Activated naive CD8-positive, alpha-beta T cell treated with anti-CD3 and anti-CD28 coated beads, Interleukin-2, amount 50 U/mL, for 24 hours (primary cell): ENCODE data around the gene TEK.

Source experiments
- ATAC-seq: fragments of 150-1000 bp; cut with Tn5 transposase; one replicate; pipeline ENCODE4 v1.10.0; 2021
- DNase-seq: peaks from one replicate; pipeline ENCODE4 v3.0.0; 2021
- H3K27ac Mint-ChIP-seq: one replicate; pipeline ENCODE4 v1.8.0; 2021; ENCODE audit warnings: mild to moderate bottlenecking, mixed read lengths
- H3K27me3 Mint-ChIP-seq: one replicate; pipeline ENCODE4 v1.8.0; 2021; ENCODE audit warnings: mixed read lengths
- H3K36me3 Mint-ChIP-seq: one replicate; pipeline ENCODE4 v1.8.0; 2021; ENCODE audit warnings: low read depth, mixed read lengths
- H3K4me1 Mint-ChIP-seq: one replicate; pipeline ENCODE4 v1.8.0; 2021; ENCODE audit warnings: mixed read lengths
- H3K4me3 Mint-ChIP-seq: one replicate; pipeline ENCODE4 v1.8.0; 2021; ENCODE audit warnings: mild to moderate bottlenecking, moderate library complexity, mixed read lengths
- H3K9me3 Mint-ChIP-seq: one replicate; pipeline ENCODE4 v1.8.0; 2021; ENCODE audit warnings: mixed read lengths

Gene TEK

DNA sequence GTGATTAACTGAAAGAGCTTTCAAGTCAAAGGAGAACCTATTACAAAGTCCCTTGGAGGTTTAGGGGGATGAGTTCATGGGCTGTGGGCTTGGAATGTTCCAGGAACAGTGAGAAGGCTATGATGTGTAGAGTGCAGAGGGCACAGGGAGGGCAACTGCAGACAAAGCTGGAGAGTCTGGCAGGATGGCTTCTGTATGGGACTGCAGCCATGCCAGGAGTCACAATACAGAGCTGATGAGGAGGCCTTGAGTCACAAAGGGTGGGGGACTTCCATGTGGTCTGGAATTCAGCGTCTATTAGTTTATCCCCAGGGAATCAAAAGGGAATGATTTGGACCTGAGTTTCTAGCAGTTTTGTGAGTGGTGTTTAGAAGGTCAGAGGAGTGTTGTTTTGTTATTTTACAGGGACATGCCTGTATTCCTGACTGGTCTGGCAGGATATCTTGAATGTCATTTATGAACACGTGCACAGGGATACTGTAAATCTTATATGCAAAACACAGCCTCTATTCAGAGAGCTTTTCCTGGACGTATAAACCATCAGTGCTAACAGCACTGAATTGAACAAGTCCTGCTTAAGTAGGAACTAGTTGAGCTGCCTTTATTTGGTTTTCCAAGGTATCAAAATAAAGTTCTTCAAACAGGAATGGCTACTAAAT is 14.3 kb upstream of the TEK start:
- ATAC-seq, result no peak
- Mint-ChIP-seq H3K36me3 (no peaks in the 10 kb centered on the region), H3K27ac (no peak overlapping the region), H3K9me3 (no peaks in the 10 kb centered on the region), H3K4me1 (peaks cover 2% of the 10 kb centered on the region), H3K4me3 (no peak overlapping the region), H3K27me3 (peaks cover 15% of the 10 kb centered on the region)
- no peak for DNase-seq

DNA sequence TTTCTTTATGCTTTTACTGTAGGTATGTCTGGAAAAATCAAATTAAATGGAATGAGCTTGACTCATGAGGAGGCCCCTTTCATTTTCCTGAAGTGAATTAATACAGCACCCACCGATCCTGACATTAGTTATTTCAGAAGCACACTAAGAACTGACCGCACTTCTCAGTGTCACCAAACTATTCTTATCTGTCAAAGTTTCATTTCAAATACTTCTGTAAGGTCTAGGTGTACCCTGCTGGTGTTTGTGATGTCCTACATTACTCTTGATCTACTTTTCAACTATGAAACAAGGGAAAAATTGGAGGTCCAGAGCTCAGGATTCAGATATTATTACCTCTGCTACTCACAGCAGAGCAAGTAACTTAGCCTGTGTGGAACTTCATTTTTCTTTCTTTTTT is 1.8 kb upstream of the TEK start:
- ATAC-seq (no peak), DNase-seq (no peak)
- H3K9me3 Mint-ChIP-seq, result no peaks in the 10 kb centered on the region
- H3K36me3 Mint-ChIP-seq, result no peaks in the 10 kb centered on the region
- H3K27me3 Mint-ChIP-seq, result no peaks in the 10 kb centered on the region
- H3K4me1 Mint-ChIP-seq, result no peaks in the 10 kb centered on the region
- H3K27ac Mint-ChIP-seq, result no peak overlapping the region
- no peak overlapping the region for H3K4me3 Mint-ChIP-seq

DNA sequence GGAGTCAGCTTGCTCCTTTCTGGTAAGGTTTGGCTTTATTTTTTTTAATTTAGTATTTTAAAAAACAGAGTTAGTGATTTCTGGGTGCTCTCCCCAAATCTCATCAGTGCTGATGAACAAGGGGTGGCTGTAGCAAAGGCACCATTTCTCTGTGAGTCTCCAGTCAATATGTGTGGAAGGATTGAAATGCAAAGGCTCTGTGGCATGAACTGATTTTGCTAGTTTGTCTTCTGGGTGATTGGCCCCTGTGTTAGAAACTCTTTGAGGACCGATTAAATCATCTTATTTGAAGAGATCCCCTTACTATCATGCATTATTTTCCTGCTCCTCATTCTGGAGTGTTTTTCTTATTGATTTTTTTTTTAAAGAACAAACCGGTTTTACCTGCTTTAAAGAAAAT is 596 bp downstream of the TEK start:
- no peak overlapping the region for H3K27ac Mint-ChIP-seq
- H3K27me3 Mint-ChIP-seq, result peaks cover 3% of the 10 kb centered on the region
- ATAC-seq, result no peak
- no peak overlapping the region for H3K4me3 Mint-ChIP-seq
- no peak for DNase-seq
- no peaks in the 10 kb centered on the region for H3K4me1 Mint-ChIP-seq
- H3K9me3 Mint-ChIP-seq, result no peaks in the 10 kb centered on the region
- no peaks in the 10 kb centered on the region for H3K36me3 Mint-ChIP-seq

DNA sequence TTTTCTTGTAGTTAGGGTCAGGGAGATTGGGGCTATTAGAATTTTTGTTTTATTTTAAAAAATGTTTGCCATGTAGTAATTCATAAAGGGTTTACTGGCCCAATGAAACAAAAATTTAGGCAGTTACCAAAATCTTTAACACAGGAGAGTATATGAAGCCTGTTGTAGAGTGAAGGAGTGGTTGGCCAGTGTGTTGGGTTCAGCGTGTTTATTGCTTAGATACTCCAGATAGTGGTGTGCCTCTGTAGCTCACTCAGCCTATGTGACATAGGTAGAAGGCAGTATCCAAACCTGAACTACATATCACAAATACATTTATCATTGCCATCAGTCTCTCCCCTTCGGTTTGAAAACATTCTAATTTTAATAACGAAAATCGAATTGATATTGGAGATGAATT is 1.2 kb downstream of the TEK start:
- Mint-ChIP-seq H3K36me3 (no peaks in the 10 kb centered on the region), H3K4me1 (no peaks in the 10 kb centered on the region), H3K4me3 (no peak overlapping the region), H3K9me3 (no peaks in the 10 kb centered on the region), H3K27me3 (peaks cover 3% of the 10 kb centered on the region), H3K27ac (no peak overlapping the region)
- DNase-seq (no peak), ATAC-seq (no peak)

DNA sequence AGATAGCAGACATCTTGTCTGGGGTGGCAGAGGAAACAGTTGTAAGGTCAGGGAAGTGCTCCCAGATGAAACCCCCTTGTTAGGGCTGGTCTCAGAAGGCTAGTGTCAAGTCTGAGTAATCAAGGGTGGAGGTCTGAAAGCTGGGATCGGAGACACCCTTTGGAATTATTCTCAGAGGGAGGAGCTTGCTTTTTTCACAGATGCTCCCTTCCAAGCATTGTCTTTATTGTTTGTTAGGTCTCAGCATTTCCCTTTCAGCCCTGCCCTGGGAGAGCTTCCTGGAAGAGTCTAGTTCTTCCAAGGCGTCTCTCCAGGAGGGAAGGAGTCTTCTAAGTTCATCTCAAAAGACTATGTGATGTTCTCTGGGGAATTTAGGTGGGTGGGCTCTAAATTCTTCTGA is 3.2 kb downstream of the TEK start:
- Mint-ChIP-seq H3K27me3 (peaks cover 3% of the 10 kb centered on the region), H3K27ac (no peak overlapping the region), H3K36me3 (no peaks in the 10 kb centered on the region), H3K4me1 (no peaks in the 10 kb centered on the region), H3K4me3 (no peak overlapping the region), H3K9me3 (no peaks in the 10 kb centered on the region)
- ATAC-seq (no peak), DNase-seq (no peak)

DNA sequence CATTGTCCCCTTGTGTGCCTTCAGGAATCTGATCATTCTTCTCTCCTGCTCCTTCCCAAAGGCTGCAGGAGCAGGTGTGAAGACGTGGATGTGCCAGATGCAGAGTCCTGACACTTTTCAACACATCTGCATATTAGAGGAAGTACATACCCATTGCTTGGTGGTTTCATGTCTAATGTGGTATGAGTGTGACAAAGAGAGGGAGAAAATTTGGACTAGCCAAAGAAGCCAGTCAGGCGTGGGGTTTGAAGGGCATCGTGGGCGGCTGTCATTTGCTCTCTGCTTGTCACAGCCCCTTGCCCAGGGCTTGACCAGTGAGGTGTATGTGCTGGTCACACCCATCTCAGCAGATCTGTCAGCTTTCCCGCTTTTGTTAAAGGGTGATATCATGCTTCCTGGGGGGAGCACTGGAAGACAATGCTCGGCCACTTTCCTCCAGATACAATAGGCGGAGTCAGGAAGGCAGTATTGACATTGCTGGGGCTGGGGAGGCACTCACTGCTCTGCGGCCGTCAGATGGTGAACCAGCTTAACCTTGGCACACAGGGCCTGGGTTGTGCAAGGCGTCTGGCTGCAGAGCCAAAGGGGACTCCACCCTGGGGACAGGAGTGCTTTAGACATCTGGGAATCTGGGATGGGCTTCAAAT is 8.6 kb downstream of the TEK start:
- Mint-ChIP-seq H3K27me3 (peaks cover 3% of the 10 kb centered on the region), H3K36me3 (no peaks in the 10 kb centered on the region), H3K4me3 (no peak overlapping the region), H3K27ac (no peak overlapping the region), H3K4me1 (no peaks in the 10 kb centered on the region), H3K9me3 (no peaks in the 10 kb centered on the region)
- no peak for ATAC-seq
- no peak for DNase-seq

DNA sequence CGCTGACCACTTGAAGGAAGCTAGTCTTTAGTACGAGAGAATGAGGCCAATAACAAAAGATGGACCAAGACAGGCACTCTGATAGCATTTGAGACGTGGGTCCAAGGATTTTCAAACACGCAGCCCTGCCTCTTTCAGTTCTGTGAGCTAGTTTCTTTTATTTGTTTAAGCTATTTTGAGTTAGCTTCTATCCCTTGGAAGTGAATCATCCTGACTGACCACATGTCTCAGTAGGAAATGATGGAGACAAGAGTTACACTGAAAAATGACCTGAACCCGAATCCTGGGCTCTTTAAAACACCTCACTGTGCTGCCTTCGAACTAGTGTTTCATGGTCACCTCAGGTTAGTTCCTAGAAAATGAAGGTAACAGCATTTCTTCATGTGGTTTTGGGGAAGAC is 9.9 kb downstream of the TEK start:
- no peak for ATAC-seq
- no peak overlapping the region for H3K4me3 Mint-ChIP-seq
- H3K9me3 Mint-ChIP-seq, result no peaks in the 10 kb centered on the region
- DNase-seq, result no peak
- no peaks in the 10 kb centered on the region for H3K27me3 Mint-ChIP-seq
- no peaks in the 10 kb centered on the region for H3K4me1 Mint-ChIP-seq
- no peak overlapping the region for H3K27ac Mint-ChIP-seq
- no peaks in the 10 kb centered on the region for H3K36me3 Mint-ChIP-seq

DNA sequence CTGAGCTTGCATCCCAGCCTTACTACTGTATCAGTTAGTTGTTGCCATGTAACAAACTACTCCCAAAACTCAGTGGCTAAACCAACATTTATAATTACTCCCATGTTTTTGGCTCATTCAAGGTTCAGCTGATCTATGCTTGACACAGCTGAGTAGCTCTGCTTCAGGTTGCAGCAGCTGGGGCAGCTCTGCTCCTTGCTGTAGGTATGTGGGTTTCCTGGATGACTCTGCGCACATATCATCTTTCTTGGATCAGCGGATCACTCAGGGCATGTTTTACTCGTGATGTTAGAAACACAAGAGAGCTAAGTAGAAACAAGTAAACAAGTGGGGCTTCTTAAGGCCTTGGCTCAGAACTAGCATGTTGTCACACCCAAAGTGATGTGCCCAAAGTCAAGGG is 15.1 kb downstream of the TEK start:
- no peak overlapping the region for H3K27ac Mint-ChIP-seq
- no peaks in the 10 kb centered on the region for H3K4me1 Mint-ChIP-seq
- H3K4me3 Mint-ChIP-seq, result no peak overlapping the region
- H3K27me3 Mint-ChIP-seq, result no peaks in the 10 kb centered on the region
- H3K9me3 Mint-ChIP-seq, result no peaks in the 10 kb centered on the region
- DNase-seq (no peak), ATAC-seq (no peak)
- no peaks in the 10 kb centered on the region for H3K36me3 Mint-ChIP-seq

DNA sequence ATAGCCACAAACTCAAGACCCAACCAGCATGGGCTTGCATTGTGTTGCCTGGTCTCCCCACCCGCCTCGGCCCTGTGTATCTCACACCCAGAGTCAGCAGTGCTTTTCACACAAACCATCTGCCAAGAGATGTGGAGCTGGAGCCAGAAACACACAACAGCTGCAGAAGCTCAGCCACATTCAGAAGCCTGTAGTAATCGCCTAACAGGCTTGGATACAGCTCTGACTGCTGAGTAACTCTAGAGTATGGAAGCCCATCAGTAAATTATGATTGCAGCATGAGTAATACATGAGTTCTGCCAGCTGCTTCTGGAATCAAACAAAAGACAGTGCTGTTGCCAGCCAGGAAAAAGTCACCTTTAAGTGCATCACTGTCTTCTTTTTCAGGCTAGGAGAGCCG is 16.0 kb downstream of the TEK start:
- no peaks in the 10 kb centered on the region for H3K4me1 Mint-ChIP-seq
- DNase-seq, result no peak
- no peak overlapping the region for H3K4me3 Mint-ChIP-seq
- no peaks in the 10 kb centered on the region for H3K36me3 Mint-ChIP-seq
- H3K9me3 Mint-ChIP-seq, result no peaks in the 10 kb centered on the region
- no peaks in the 10 kb centered on the region for H3K27me3 Mint-ChIP-seq
- ATAC-seq, result no peak
- H3K27ac Mint-ChIP-seq, result no peak overlapping the region

DNA sequence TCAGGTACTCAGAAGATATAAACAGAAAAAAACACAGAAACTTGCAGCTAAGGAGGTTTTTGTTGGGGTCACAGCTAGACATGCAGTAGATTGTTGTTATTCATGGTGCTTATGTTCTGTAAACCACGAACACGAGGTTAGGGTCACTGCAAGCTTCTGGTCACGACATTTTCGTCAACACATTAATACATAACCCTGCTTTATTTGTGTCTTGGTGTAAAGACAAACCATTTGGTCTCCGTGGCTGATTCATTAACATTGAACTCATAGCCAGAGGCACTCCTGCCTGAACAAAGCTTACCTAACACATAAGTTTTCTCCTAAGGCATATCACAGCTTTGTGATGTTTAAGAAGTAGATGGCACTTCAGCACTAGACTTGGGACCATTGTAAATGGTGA is 16.9 kb downstream of the TEK start:
- ATAC-seq (no peak), DNase-seq (no peak)
- Mint-ChIP-seq H3K36me3 (no peaks in the 10 kb centered on the region), H3K9me3 (no peaks in the 10 kb centered on the region), H3K4me3 (no peak overlapping the region), H3K27me3 (no peaks in the 10 kb centered on the region), H3K4me1 (no peaks in the 10 kb centered on the region), H3K27ac (no peak overlapping the region)

DNA sequence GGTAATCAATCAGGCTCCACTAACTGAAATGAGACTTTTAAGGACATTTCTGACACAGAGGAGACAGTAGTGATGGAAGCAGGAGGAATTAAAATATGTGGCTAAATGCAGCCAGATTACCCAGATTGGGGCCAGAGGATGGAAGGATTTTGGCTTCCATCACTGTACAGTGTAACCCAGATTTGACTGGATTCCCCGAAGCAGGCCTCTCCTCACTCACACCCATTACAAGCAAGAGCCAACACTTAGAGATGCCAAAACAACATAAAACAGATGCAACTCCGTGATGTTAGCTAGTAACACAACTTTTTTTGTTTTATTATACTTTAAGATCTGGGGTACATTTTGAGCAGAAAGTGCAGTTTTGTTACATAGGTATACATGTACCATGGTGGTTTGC is 17.6 kb downstream of the TEK start:
- H3K9me3 Mint-ChIP-seq, result no peaks in the 10 kb centered on the region
- H3K4me1 Mint-ChIP-seq, result no peaks in the 10 kb centered on the region
- ATAC-seq (no peak), DNase-seq (no peak)
- H3K36me3 Mint-ChIP-seq, result no peaks in the 10 kb centered on the region
- no peaks in the 10 kb centered on the region for H3K27me3 Mint-ChIP-seq
- no peak overlapping the region for H3K4me3 Mint-ChIP-seq
- no peak overlapping the region for H3K27ac Mint-ChIP-seq

DNA sequence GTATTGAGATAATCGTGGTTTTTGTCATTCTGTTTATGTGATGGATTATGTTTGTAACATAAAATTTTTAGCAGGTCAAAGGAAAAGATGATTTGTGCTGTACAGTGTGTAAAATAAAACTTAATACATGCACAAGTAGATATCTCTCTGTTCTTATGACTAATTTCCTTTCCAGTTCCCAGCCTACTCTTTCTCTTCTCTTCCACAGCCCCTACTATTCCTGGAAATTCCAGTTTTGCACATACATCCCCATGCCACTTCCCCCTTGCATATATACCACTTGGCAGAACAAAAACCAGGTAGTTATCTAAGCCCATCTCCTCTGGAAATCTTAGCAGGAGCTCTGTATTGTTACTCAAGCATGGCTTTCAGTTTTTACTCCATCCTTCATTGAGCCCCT is 20.2 kb downstream of the TEK start:
- Mint-ChIP-seq H3K4me1 (no peaks in the 10 kb centered on the region), H3K4me3 (no peak overlapping the region), H3K27me3 (no peaks in the 10 kb centered on the region), H3K27ac (no peak overlapping the region), H3K9me3 (no peaks in the 10 kb centered on the region), H3K36me3 (no peaks in the 10 kb centered on the region)
- DNase-seq, result no peak
- ATAC-seq, result no peak

DNA sequence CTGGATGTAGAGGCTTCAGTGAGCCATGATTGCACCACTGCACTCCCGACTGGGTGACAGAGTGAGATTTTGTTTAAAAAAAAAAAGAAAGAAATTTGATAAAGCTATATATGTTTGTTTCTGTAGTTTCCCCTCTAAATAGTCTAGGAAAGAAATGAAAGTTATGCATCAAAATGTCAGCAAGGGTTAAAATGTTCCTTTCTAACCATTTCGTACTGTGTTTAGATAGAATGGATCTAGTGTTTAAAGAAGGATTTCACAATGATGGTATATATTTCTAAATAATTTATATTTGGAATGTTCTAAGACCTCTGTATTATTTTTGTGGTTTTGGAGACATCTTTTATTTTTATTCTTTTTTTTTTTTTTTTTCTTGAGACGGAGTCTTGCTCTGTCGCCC is 22.7 kb downstream of the TEK start:
- no peaks in the 10 kb centered on the region for H3K36me3 Mint-ChIP-seq
- no peaks in the 10 kb centered on the region for H3K27me3 Mint-ChIP-seq
- no peak overlapping the region for H3K27ac Mint-ChIP-seq
- ATAC-seq (no peak), DNase-seq (no peak)
- no peaks in the 10 kb centered on the region for H3K9me3 Mint-ChIP-seq
- no peak overlapping the region for H3K4me3 Mint-ChIP-seq
- H3K4me1 Mint-ChIP-seq, result no peaks in the 10 kb centered on the region

DNA sequence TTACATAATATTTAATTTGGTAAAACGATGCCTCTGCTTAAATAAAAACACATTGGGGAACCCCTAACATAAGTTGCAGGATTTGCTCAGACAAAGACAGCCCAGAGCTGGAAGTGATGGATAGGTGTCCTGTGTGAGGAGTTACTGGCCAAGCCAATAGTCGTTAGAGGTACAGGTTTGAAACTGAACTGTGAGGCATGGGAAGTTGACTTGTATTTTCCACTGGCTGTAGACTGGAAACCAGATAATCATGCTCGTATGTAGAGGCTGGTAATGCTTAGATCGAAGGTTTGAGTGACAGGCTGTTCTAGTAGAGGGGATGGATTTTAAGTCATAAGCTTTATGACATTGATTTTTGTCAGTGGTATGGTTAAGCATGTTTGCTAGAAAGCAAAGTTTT is 24.8 kb downstream of the TEK start:
- ATAC-seq (no peak), DNase-seq (no peak)
- H3K4me1 Mint-ChIP-seq, result no peaks in the 10 kb centered on the region
- no peak overlapping the region for H3K27ac Mint-ChIP-seq
- H3K27me3 Mint-ChIP-seq, result no peaks in the 10 kb centered on the region
- no peaks in the 10 kb centered on the region for H3K9me3 Mint-ChIP-seq
- no peaks in the 10 kb centered on the region for H3K36me3 Mint-ChIP-seq
- no peak overlapping the region for H3K4me3 Mint-ChIP-seq

DNA sequence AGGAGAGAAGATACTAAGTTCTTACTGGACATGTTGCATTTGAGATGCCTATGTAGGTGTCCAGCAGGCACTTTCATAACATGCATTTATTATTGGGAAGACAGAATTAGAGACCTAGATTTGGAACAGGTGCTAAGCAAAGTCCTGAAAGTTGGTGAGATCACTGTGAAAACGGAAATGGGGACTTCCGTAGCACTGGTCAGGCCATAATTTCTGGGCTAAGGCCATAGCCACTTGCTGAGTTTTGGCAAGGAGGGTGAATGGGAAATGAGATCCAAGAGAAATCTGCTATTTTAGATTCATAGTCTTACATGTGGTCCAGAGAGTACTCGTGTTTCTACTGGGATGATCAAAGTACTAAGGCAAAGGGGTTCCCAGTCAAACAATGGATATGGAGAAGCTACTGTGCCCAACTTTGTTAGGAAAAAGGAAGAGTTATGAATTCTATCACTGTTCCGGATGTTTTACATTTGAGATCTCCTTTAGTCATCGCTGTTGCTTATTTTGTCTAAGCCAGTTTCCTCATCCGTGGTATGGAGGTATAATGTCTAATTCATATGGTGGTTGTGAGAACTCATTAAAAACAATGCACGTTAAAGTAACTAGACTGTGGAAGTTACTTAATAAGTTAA is 33.4 kb downstream of the TEK start:
- DNase-seq (no peak), ATAC-seq (no peak)
- Mint-ChIP-seq H3K9me3 (no peaks in the 10 kb centered on the region), H3K27me3 (peaks cover 1% of the 10 kb centered on the region), H3K4me3 (no peak overlapping the region), H3K36me3 (no peaks in the 10 kb centered on the region), H3K27ac (no peak overlapping the region), H3K4me1 (no peaks in the 10 kb centered on the region)
